Measurements from ENCODE around the gene INPP5J. TPM values are rescaled to one million over a fixed set of nuclear protein-coding genes. Genes with fewer than 3 reads are reported as not detected.
A peak's percentile ranks its signal among the peaks of the same experiment; 100 is the strongest.

Gene INPP5J
- total and polyA plus RNA-seq, 9 of the 15 experiments (the other 6 are each of a cell fraction or from before 2014, with no cell fraction given): 0.10 to 6.3 (median 4.8) TPM

DNA sequence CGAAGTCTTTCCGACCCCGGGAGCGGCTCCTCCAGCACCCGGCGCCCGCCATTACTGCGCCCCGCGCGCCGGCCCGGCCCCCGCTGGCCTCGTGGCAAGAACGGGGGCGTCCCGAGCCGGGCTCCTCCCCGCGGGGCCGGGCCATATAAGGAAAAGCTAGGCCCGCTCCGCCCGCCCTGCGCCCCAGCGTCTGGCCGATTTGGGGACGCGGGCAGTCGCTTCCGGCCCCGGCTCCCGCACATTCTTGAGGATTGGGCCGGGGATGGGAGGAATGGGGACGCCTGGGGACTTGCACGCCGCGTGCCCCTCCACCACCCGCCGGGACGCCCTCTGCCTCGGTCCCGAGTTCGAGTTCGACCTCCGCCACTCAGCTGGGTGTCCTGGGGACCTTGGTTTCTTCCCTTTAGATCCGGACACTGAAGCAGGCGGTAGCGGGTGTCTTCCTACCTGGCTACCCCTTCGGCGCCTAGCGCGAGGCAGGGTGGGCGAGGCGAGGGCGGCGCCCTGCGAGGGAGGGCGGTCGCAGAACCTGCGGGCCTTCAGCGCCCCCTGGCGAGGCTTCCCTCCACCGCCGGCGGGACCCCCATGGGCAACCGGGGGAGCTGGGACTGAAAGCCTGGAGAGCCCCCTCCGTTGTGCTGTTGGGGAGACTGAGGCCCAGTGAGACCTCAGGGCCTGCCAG lies 37.8 kb upstream of the INPP5J start (continued):
- peak; percentile 72 to 96 (median 91) for TF ChIP-seq YY1 (IDR thresholded peaks at IDR 0.05; ENCODE audit: borderline replicate concordance in 1 of 3, control insufficient read depth in 1 of 3, extremely low read depth in 1 of 3, insufficient read depth in 3 of 3, insufficient read length in 1 of 3, insufficient replicate concordance in 2 of 3, low read depth in 1 of 3, low read length in 2 of 3)
- no peak for TF ChIP-seq CAMTA2 (CRISPR knock-in tag; conservative IDR thresholded peaks at IDR 0.05)
- no peak for TF ChIP-seq TBL1XR1 (IDR thresholded peaks at IDR 0.05; ENCODE audit: low read length in 2 of 2)
- peak; percentile 76 for TF ChIP-seq TAF1 (IDR thresholded peaks at IDR 0.05; ENCODE audit: control insufficient read depth, extremely low read depth, insufficient read depth, low read length, severe bottlenecking)
- TF ChIP-seq KLF13 (tag; IDR thresholded peaks at IDR 0.05; ENCODE audit: borderline replicate concordance, low read depth): 0 out of 2 replicates have a peak, but pooled peaks have one; percentile 23
- no peak for TF ChIP-seq EWSR1 (IDR thresholded peaks at IDR 0.05; ENCODE audit: borderline replicate concordance, low read depth, partially characterized antibody)
- TF ChIP-seq KLF1 (tag; IDR thresholded peaks at IDR 0.05): peak; percentile 74
- peak; percentile 81; the same call in 1 of the 2 replicates for TF ChIP-seq LCOR (CRISPR knock-in tag; IDR thresholded peaks at IDR 0.05)
- no peak for TF ChIP-seq HES1 (IDR thresholded peaks at IDR 0.05; ENCODE audit: low read depth)
- TF ChIP-seq RBFOX2 (IDR thresholded peaks at IDR 0.05; ENCODE audit: low read depth, low read length): peak; percentile 97
- peak; percentile 88 for TF ChIP-seq CREB3L1 (IDR thresholded peaks at IDR 0.05; ENCODE audit: borderline replicate concordance, low read depth)
- peak; percentile 13 for TF ChIP-seq PHF20 (IDR thresholded peaks at IDR 0.05; ENCODE audit: partially characterized antibody)
- no peak for TF ChIP-seq SIX5 (IDR thresholded peaks at IDR 0.05; ENCODE audit: borderline replicate concordance in 1 of 2, insufficient read depth in 1 of 2, low read depth in 1 of 2, low read length in 2 of 2)
- no peak for TF ChIP-seq ARID3B (CRISPR knock-in tag; IDR thresholded peaks at IDR 0.05; ENCODE audit: borderline replicate concordance)
- TF ChIP-seq, protein P1, sequence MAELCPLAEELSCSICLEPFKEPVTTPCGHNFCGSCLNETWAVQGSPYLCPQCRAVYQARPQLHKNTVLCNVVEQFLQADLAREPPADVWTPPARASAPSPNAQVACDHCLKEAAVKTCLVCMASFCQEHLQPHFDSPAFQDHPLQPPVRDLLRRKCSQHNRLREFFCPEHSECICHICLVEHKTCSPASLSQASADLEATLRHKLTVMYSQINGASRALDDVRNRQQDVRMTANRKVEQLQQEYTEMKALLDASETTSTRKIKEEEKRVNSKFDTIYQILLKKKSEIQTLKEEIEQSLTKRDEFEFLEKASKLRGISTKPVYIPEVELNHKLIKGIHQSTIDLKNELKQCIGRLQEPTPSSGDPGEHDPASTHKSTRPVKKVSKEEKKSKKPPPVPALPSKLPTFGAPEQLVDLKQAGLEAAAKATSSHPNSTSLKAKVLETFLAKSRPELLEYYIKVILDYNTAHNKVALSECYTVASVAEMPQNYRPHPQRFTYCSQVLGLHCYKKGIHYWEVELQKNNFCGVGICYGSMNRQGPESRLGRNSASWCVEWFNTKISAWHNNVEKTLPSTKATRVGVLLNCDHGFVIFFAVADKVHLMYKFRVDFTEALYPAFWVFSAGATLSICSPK (IDR thresholded peaks at IDR 0.05; ENCODE audit: borderline replicate concordance): no peak
- TF ChIP-seq ZNF184 (CRISPR knock-in tag; IDR thresholded peaks at IDR 0.05): no peak
- peak; percentile 66 for TF ChIP-seq PCBP1 (IDR thresholded peaks at IDR 0.05; ENCODE audit: low read depth, low read length, poor library complexity, severe bottlenecking)
- TF ChIP-seq, protein P2, sequence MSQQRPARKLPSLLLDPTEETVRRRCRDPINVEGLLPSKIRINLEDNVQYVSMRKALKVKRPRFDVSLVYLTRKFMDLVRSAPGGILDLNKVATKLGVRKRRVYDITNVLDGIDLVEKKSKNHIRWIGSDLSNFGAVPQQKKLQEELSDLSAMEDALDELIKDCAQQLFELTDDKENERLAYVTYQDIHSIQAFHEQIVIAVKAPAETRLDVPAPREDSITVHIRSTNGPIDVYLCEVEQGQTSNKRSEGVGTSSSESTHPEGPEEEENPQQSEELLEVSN (IDR thresholded peaks at IDR 0.05; ENCODE audit: borderline replicate concordance in 1 of 2, extremely low read depth in 1 of 2, insufficient read depth in 1 of 2, insufficient read length in 1 of 2, low read depth in 1 of 2, low read length in 1 of 2, poor library complexity in 1 of 2, severe bottlenecking in 1 of 2): peak; percentile 40 to 82
